OCI-LY1 (cell line): ENCODE measurements around the gene SPATA12.

Experiments
- H2AFZ ChIP-seq: fragments of 200-600 bp; sonication (generic), shearing (Covaris generic); 2 replicates; pipeline ENCODE4 v1.6.0; 2014; ENCODE audit warnings: antibody characterized with exemption, mild to moderate bottlenecking, low read length
- H3F3A ChIP-seq: fragments of 200-600 bp; sonication (generic), shearing (Covaris generic); 2 replicates; pipeline ENCODE4 v1.6.0; 2014; ENCODE audit warnings: mild to moderate bottlenecking, antibody characterized with exemption, low read length, moderate library complexity; ENCODE audit not compliant: insufficient read depth
- H3K27ac ChIP-seq: fragments of 200-600 bp; sonication (generic); 2 replicates; pipeline ENCODE4 v1.5.1; 2014; ENCODE audit warnings: low read length, mixed run types, mild to moderate bottlenecking, low read depth; ENCODE audit not compliant: poor library complexity, severe bottlenecking
- H3K27me3 ChIP-seq: fragments of 200-600 bp; sonication (generic); 2 replicates; pipeline ENCODE4 v1.6.0; 2014; ENCODE audit warnings: antibody characterized with exemption, mild to moderate bottlenecking, low read length, moderate library complexity; ENCODE audit not compliant: insufficient read depth
- H3K36me3 ChIP-seq: fragments of 200-600 bp; sonication (generic); 2 replicates; pipeline ENCODE4 v1.6.1; 2014; ENCODE audit warnings: mild to moderate bottlenecking, antibody characterized with exemption, low read length, moderate library complexity, mixed read lengths; ENCODE audit not compliant: insufficient read depth
- H3K4me1 ChIP-seq: fragments of 200-600 bp; sonication (generic); 2 replicates; pipeline ENCODE4 v1.5.1; 2014; ENCODE audit warnings: mild to moderate bottlenecking, low read length, moderate library complexity; ENCODE audit not compliant: insufficient read depth, severe bottlenecking
- H3K4me2 ChIP-seq: fragments of 200-600 bp; sonication (generic), shearing (Covaris generic); 2 replicates; pipeline ENCODE4 v1.6.1; 2014; ENCODE audit warnings: low read length
- H3K4me3 ChIP-seq: fragments of 200-600 bp; sonication (generic); 2 replicates; pipeline ENCODE4 v1.5.1; 2014; ENCODE audit warnings: low read length, low read depth, mild to moderate bottlenecking, mixed read lengths; ENCODE audit not compliant: poor library complexity, severe bottlenecking
- H3K79me2 ChIP-seq: fragments of 200-600 bp; shearing (Covaris generic); 2 replicates; pipeline ENCODE4 v1.6.1; 2016; ENCODE audit warnings: mixed run types, low read length, mixed read lengths; ENCODE audit not compliant: insufficient read depth
- H3K9ac ChIP-seq: fragments of 200-600 bp; sonication (generic), shearing (Covaris generic); 2 replicates; pipeline ENCODE4 v1.6.1; 2014; ENCODE audit warnings: mild to moderate bottlenecking, low read length, mixed read lengths
- H3K9me2 ChIP-seq: fragments of 200-600 bp; sonication (generic), shearing (Covaris generic); 2 replicates; pipeline ENCODE4 v1.6.1; 2014; ENCODE audit warnings: low read depth, mild to moderate bottlenecking, low read length, mixed read lengths
- H3K9me3 ChIP-seq: fragments of 200-600 bp; shearing (Covaris generic); 2 replicates; pipeline ENCODE4 v1.6.1; 2014; ENCODE audit warnings: low read length, mixed read lengths
- H4K20me1 ChIP-seq: fragments of 200-600 bp; sonication (generic), shearing (Covaris generic); 2 replicates; pipeline ENCODE4 v1.6.0; 2016; ENCODE audit warnings: mild to moderate bottlenecking, low read length; ENCODE audit not compliant: insufficient read depth
- EZH2 ChIP-seq: fragments of 200-600 bp; sonication (generic), shearing (Covaris generic); IDR thresholded peaks from 2 replicates; pipeline ENCODE4 v1.8.0; 2017; ENCODE audit warnings: borderline replicate concordance, mixed run types, mild to moderate bottlenecking, antibody characterized with exemption, low read length, moderate library complexity, mixed read lengths
- TF ChIP-seq, protein P1 (sequence below): fragments of 200-600 bp; sonication (generic), shearing (Covaris generic); IDR thresholded peaks from 2 replicates; pipeline ENCODE4 v1.5.1; 2017; ENCODE audit warnings: mild to moderate bottlenecking, antibody characterized with exemption, low read length, moderate library complexity, mixed read lengths

The SPATA12 gene

DNA sequence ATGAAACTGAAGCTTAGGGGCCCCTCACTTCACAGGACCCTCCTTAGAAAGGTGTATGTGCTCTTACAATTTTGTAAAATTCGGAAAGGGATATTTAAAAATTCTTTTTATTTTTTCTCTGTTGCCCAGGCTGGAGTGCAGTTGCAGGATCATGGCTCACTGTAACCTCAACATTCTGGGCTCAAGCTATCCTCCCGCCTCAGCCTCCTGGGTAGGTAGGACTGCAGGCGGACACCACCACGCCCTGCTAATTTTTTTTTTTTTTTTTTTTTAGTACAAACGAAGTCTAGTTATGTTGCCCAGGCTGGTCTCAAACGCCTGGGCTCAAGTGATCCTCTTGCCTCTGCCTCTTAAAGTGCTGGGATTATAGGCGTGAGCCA, 45.1 kb upstream of the SPATA12 start:
- H3K36me3 ChIP-seq, result no peaks in the 10 kb centered on the region; the same call in 1 of the 2 replicates
- no peak overlapping the region for H2AFZ ChIP-seq
- peaks cover 70% of the 10 kb centered on the region for H3K4me1 ChIP-seq
- H3K9me2 ChIP-seq, result no peaks in the 10 kb centered on the region
- peak overlapping the region; percentile 97 for H3K27ac ChIP-seq
- no peaks in the 10 kb centered on the region for H3F3A ChIP-seq
- H3K4me2 ChIP-seq, result peak overlapping the region; percentile 30
- H3K9ac ChIP-seq, result peak overlapping the region; percentile 54; the same call in 1 of the 2 replicates
- TF ChIP-seq EZH2, result no peak
- TF ChIP-seq, protein P1, sequence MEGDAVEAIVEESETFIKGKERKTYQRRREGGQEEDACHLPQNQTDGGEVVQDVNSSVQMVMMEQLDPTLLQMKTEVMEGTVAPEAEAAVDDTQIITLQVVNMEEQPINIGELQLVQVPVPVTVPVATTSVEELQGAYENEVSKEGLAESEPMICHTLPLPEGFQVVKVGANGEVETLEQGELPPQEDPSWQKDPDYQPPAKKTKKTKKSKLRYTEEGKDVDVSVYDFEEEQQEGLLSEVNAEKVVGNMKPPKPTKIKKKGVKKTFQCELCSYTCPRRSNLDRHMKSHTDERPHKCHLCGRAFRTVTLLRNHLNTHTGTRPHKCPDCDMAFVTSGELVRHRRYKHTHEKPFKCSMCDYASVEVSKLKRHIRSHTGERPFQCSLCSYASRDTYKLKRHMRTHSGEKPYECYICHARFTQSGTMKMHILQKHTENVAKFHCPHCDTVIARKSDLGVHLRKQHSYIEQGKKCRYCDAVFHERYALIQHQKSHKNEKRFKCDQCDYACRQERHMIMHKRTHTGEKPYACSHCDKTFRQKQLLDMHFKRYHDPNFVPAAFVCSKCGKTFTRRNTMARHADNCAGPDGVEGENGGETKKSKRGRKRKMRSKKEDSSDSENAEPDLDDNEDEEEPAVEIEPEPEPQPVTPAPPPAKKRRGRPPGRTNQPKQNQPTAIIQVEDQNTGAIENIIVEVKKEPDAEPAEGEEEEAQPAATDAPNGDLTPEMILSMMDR, result no peak
- no peaks in the 10 kb centered on the region for H3K79me2 ChIP-seq
- H4K20me1 ChIP-seq, result no peaks in the 10 kb centered on the region
- no peak overlapping the region for H3K4me3 ChIP-seq
- H3K9me3 ChIP-seq, result no peaks in the 10 kb centered on the region
- H3K27me3 ChIP-seq, result no peaks in the 10 kb centered on the region

- Histone ChIP-seq H3K4me1 (peaks cover 64% of the 10 kb centered on the region), H3K27me3 (no peaks in the 10 kb centered on the region), H3F3A (no peaks in the 10 kb centered on the region), H3K9me3 (no peaks in the 10 kb centered on the region), H2AFZ (no peak overlapping the region), H3K9me2 (no peaks in the 10 kb centered on the region), H3K27ac (peak overlapping the region; percentile 97), H3K36me3 (no peaks in the 10 kb centered on the region; the same call in 1 of the 2 replicates), H4K20me1 (no peaks in the 10 kb centered on the region), H3K4me2 (peak overlapping the region; percentile 18; the same call in 1 of the 2 replicates), H3K79me2 (no peaks in the 10 kb centered on the region), H3K4me3 (no peak overlapping the region), H3K9ac (peak overlapping the region; percentile 54; the same call in 1 of the 2 replicates)
- no peak for TF ChIP-seq EZH2
- TF ChIP-seq, protein P1, result no peak
Measured at GRCh38 chr3:57015912-57016311, 44.6 kb upstream of the SPATA12 start.

DNA sequence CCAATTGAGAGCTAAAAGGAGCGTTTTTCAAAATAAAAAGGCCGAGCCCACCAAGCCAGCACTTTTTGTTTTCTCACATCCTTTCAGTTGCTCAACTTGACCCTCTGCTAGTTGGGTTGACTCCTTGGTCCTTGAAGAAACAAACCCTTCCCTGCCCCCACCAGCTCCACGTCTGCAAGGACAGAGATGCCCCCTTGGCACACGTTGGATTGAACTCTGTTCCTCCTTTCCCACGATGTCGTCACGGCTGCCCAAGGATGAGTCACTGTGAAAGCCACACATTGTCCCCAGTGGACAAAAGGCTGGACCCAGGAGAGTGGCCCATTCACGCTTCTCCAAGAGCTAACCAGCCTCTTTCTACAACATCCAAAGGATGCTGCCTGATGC, 43.0 kb upstream of the SPATA12 start:
- no peaks in the 10 kb centered on the region for H3K27me3 ChIP-seq
- H3K79me2 ChIP-seq, result no peaks in the 10 kb centered on the region
- no peak overlapping the region for H2AFZ ChIP-seq
- no peaks in the 10 kb centered on the region for H3K9me2 ChIP-seq
- peak overlapping the region; percentile 12 for H3K4me3 ChIP-seq
- no peaks in the 10 kb centered on the region for H3F3A ChIP-seq
- H3K4me2 ChIP-seq, result peak overlapping the region; percentile 49; the same call in 1 of the 2 replicates
- peak overlapping the region; percentile 97 for H3K27ac ChIP-seq
- H3K36me3 ChIP-seq, result no peaks in the 10 kb centered on the region; the same call in 1 of the 2 replicates
- TF ChIP-seq EZH2, result no peak
- TF ChIP-seq, protein P1, result no peak
- no peaks in the 10 kb centered on the region for H3K9me3 ChIP-seq
- H4K20me1 ChIP-seq, result no peaks in the 10 kb centered on the region
- peaks cover 65% of the 10 kb centered on the region for H3K4me1 ChIP-seq
- peak overlapping the region; percentile 54; the same call in 1 of the 2 replicates for H3K9ac ChIP-seq
